GM12801 (cell line): Measurements from ENCODE around the gene TUBGCP3.

Source experiments
- CTCF ChIP-seq: IDR thresholded peaks from one replicate; pipeline ENCODE4 v1.5.1; 2011; ENCODE audit warnings: control low read depth; ENCODE audit not compliant: insufficient read length; ENCODE audit errors: extremely low read depth

The TUBGCP3 gene

GRCh38 chr13:112558696-112559418 lies 29.1 kb downstream of the TUBGCP3 start:
- TF ChIP-seq CTCF = no peak

GRCh38 chr13:112556600-112556999 lies 31.4 kb downstream of the TUBGCP3 start:
- TF ChIP-seq CTCF = no peak

GRCh38 chr13:112554214-112554850 lies 33.6 kb downstream of the TUBGCP3 start:
- TF ChIP-seq CTCF = no peak

GRCh38 chr13:112545856-112546255 lies 42.1 kb downstream of the TUBGCP3 start:
- no peak for TF ChIP-seq CTCF

GRCh38 chr13:112532837-112533745 lies 54.9 kb downstream of the TUBGCP3 start:
- no peak for TF ChIP-seq CTCF

- no peak for TF ChIP-seq CTCF
These were observed 56.6 kb downstream of the TUBGCP3 start for GRCh38 chr13:112531263-112531794.

- TF ChIP-seq CTCF = no peak
These were observed 57.1 kb downstream of the TUBGCP3 start for GRCh38 chr13:112530861-112531260.
